ENCODE measurements around the gene GSS.

- TF ChIP-seq CTCF (IDR thresholded peaks at IDR 0.05), result no peak
- TF ChIP-seq POLR2A (IDR thresholded peaks at IDR 0.05), result no peak
- no peak for TF ChIP-seq POLR2AphosphoS5 (IDR thresholded peaks at IDR 0.05)
Observed at GRCh38 chr20:34925341-34925740, 30.3 kb downstream of the GSS start.

Measured in gastroesophageal sphincter (tissue), 3 donors.